ENCODE measurements around the gene HTR6. TPM values are rescaled to one million over a fixed set of nuclear protein-coding genes. Genes with fewer than 3 reads are reported as not detected.

Gene HTR6
- polyA plus RNA-seq, 1 donor from 2014 or later, result not detected

DNA sequence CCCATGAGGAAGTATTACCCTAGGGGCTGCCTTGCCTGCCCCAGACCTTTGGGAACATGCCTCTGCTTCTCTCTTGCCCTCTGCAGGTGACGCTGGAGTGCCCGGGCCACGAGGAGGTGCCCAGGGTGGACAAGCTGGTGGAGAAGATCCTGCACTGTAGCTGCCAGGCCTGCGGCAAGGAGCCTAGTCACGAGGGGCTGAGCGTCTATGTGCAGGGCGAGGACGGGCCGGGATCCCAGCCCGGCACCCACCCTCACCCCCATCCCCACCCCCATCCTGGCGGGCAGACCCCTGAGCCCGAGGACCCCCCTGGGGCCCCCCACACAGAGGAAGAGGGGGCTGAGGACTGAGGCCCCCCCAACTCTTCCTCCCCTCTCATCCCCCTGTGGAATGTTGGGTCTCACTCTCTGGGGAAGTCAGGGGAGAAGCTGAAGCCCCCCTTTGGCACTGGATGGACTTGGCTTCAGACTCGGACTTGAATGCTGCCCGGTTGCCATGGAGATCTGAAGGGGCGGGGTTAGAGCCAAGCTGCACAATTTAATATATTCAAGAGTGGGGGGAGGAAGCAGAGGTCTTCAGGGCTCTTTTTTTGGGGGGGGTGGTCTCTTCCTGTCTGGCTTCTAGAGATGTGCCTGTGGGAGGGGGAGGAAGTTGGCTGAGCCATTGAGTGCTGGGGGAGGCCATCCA is 7.8 kb upstream of the HTR6 start:
- Histone ChIP-seq H2AFZ (ENCODE audit: low read depth, low read length) (no peak overlapping the region), H3K27me3 (ENCODE audit: insufficient read depth, low read depth, low read length) (no peaks in the 10 kb centered on the region), H3K9ac (ENCODE audit: low read length) (no peak overlapping the region), H3K27ac (ENCODE audit: low read length) (no peak overlapping the region), H3F3A (ENCODE audit: insufficient read depth, low read length, poor library complexity, severe bottlenecking) (no peaks in the 10 kb centered on the region), H3K36me3 (ENCODE audit: insufficient read depth, low read length) (no peaks in the 10 kb centered on the region), H4K20me1 (ENCODE audit: insufficient read depth) (peaks cover 3% of the 10 kb centered on the region), H3K79me2 (replicated peaks; ENCODE audit: insufficient read depth, low read length) (no peaks in the 10 kb centered on the region), H3K9me2 (ENCODE audit: insufficient read depth, low read length) (no peaks in the 10 kb centered on the region), H3K9me3 (ENCODE audit: low read length) (no peaks in the 10 kb centered on the region), H3K4me2 (ENCODE audit: low read length) (no peak overlapping the region), H3K4me3 (ENCODE audit: low read length) (no peak overlapping the region)
- TF ChIP-seq EZH2 (IDR thresholded peaks at IDR 0.05; ENCODE audit: borderline replicate concordance, insufficient read depth, low read length, poor library complexity, severe bottlenecking) (no peak), MXI1 (conservative IDR thresholded peaks at IDR 0.05; ENCODE audit: poor library complexity, severe bottlenecking) (no peak), TAF1 (IDR thresholded peaks at IDR 0.05; ENCODE audit: low read depth) (no peak), REST (IDR thresholded peaks at IDR 0.05; ENCODE audit: borderline replicate concordance) (no peak), EP300 (conservative IDR thresholded peaks at IDR 0.05; ENCODE audit: poor library complexity, severe bottlenecking) (no peak), POLR2AphosphoS5 (IDR thresholded peaks at IDR 0.05) (no peak), RAD21 (conservative IDR thresholded peaks at IDR 0.05) (no peak), SMC3 (conservative IDR thresholded peaks at IDR 0.05; ENCODE audit: poor library complexity) (no peak)
- TF ChIP-seq, protein P1, sequence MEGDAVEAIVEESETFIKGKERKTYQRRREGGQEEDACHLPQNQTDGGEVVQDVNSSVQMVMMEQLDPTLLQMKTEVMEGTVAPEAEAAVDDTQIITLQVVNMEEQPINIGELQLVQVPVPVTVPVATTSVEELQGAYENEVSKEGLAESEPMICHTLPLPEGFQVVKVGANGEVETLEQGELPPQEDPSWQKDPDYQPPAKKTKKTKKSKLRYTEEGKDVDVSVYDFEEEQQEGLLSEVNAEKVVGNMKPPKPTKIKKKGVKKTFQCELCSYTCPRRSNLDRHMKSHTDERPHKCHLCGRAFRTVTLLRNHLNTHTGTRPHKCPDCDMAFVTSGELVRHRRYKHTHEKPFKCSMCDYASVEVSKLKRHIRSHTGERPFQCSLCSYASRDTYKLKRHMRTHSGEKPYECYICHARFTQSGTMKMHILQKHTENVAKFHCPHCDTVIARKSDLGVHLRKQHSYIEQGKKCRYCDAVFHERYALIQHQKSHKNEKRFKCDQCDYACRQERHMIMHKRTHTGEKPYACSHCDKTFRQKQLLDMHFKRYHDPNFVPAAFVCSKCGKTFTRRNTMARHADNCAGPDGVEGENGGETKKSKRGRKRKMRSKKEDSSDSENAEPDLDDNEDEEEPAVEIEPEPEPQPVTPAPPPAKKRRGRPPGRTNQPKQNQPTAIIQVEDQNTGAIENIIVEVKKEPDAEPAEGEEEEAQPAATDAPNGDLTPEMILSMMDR (IDR thresholded peaks at IDR 0.05; ENCODE audit: poor library complexity, severe bottlenecking), result no peak

DNA sequence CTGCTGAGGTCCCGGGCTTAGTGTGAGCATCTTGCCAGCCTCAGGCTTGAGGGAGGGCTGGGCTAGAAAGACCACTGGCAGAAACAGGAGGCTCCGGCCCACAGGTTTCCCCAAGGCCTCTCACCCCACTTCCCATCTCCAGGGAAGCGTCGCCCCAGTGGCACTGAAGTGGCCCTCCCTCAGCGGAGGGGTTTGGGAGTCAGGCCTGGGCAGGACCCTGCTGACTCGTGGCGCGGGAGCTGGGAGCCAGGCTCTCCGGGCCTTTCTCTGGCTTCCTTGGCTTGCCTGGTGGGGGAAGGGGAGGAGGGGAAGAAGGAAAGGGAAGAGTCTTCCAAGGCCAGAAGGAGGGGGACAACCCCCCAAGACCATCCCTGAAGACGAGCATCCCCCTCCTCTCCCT is 7.2 kb upstream of the HTR6 start:
- no peaks in the 10 kb centered on the region for H3K79me2 ChIP-seq (replicated peaks; ENCODE audit: insufficient read depth, low read length)
- no peak overlapping the region for H3K4me3 ChIP-seq (ENCODE audit: low read length)
- H3F3A ChIP-seq (ENCODE audit: insufficient read depth, low read length, poor library complexity, severe bottlenecking), result no peaks in the 10 kb centered on the region
- H3K4me2 ChIP-seq (ENCODE audit: low read length), result no peak overlapping the region
- no peak overlapping the region for H3K9ac ChIP-seq (ENCODE audit: low read length)
- TF ChIP-seq MXI1 (conservative IDR thresholded peaks at IDR 0.05; ENCODE audit: poor library complexity, severe bottlenecking), result no peak
- TF ChIP-seq TAF1 (IDR thresholded peaks at IDR 0.05; ENCODE audit: low read depth), result no peak
- no peak for TF ChIP-seq REST (IDR thresholded peaks at IDR 0.05; ENCODE audit: borderline replicate concordance)
- no peak for TF ChIP-seq SMC3 (conservative IDR thresholded peaks at IDR 0.05; ENCODE audit: poor library complexity)
- no peak for TF ChIP-seq EZH2 (IDR thresholded peaks at IDR 0.05; ENCODE audit: borderline replicate concordance, insufficient read depth, low read length, poor library complexity, severe bottlenecking)
- H3K36me3 ChIP-seq (ENCODE audit: insufficient read depth, low read length), result no peaks in the 10 kb centered on the region
- no peak overlapping the region for H2AFZ ChIP-seq (ENCODE audit: low read depth, low read length)
- H4K20me1 ChIP-seq (ENCODE audit: insufficient read depth), result peaks cover 3% of the 10 kb centered on the region
- H3K27me3 ChIP-seq (ENCODE audit: insufficient read depth, low read depth, low read length), result no peaks in the 10 kb centered on the region
- no peaks in the 10 kb centered on the region for H3K9me3 ChIP-seq (ENCODE audit: low read length)
- H3K27ac ChIP-seq (ENCODE audit: low read length), result no peak overlapping the region
- H3K9me2 ChIP-seq (ENCODE audit: insufficient read depth, low read length), result no peaks in the 10 kb centered on the region

Measured in neural cell (in vitro differentiated cells).